Erythroblast (primary cell): ENCODE data around the gene COQ3.

ENCODE experiments used
- GATA1 ChIP-seq: IDR thresholded peaks from 2 replicates; pipeline ENCODE4 v1.6.1; 2011; ENCODE audit warnings: low read depth, mild to moderate bottlenecking, control low read depth, low read length, moderate library complexity
- POLR2A ChIP-seq: IDR thresholded peaks from 2 replicates; pipeline ENCODE4 v1.6.1; 2011; ENCODE audit warnings: mild to moderate bottlenecking, low read length

DNA sequence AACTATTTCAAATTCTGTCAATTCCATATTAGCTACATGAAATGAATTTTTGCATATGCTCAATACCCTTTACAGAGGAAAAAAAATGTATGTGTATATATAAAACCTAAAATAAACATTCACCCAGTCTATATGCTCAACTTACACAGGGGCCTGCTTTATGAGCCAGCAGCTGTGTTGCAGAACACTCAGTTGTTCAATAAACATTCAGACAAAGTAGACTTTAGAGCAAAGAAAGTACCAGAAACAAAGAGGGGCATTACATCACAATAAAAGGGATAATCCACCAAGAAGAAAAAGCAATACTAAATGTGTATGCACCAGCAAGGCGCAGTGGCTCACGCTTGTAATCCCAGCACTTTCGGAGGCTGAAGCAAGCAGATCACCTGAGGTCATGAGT, 9.5 kb downstream of the COQ3 start:
- TF ChIP-seq POLR2A: no peak
- TF ChIP-seq GATA1: no peak
